CD14-positive monocyte (primary cell): ENCODE data around the gene CD80. TPM values are rescaled to one million over a fixed set of nuclear protein-coding genes. Genes with fewer than 3 reads are reported as not detected.
A peak's percentile ranks its signal among the peaks of the same experiment; 100 is the strongest.

Experiments used
- DNase-seq, 3 donors: peaks; one replicate each; pipeline ENCODE4 v3.0.0-alpha.2; 2011 to 2022
- H2AFZ ChIP-seq: 2 replicates; pipeline ENCODE4 v1.6.0; 2012; ENCODE audit warnings: mild to moderate bottlenecking, low read depth, low read length, inconsistent platforms; ENCODE audit not compliant: insufficient read depth, poor library complexity, severe bottlenecking
- H3K27ac ChIP-seq, 2 donors: 1 replicate in 1 of 2; 2 replicates in 1 of 2; pipeline ENCODE4 v1.5.1; 2012 to 2013; ENCODE audit warnings: low read length in 2 of 2, control low read depth in 1 of 2, inconsistent platforms in 1 of 2, low read depth in 1 of 2, mild to moderate bottlenecking in 1 of 2
- H3K27me3 ChIP-seq, 2 donors: one replicate each; pipeline versions ENCODE4 v1.6.0 to v1.6.1; 2011 to 2013; ENCODE audit warnings: low read length in 2 of 2; ENCODE audit not compliant: control insufficient read depth in 2 of 2, insufficient read depth in 2 of 2
- H3K36me3 ChIP-seq, 2 donors: replicated peaks in 1 of 2; 1 replicate in 1 of 2; 2 replicates in 1 of 2; pipeline versions ENCODE4 v1.5.1 to v1.6.1; 2012 to 2013; ENCODE audit warnings: low read length in 2 of 2, control low read depth in 1 of 2, inconsistent platforms in 1 of 2, mild to moderate bottlenecking in 1 of 2; ENCODE audit not compliant: insufficient read depth in 2 of 2, control insufficient read depth in 1 of 2
- H3K4me1 ChIP-seq, 2 donors: 1 replicate in 1 of 2; 2 replicates in 1 of 2; pipeline versions ENCODE4 v1.5.1 to v1.6.1; 2012 to 2013; ENCODE audit warnings: low read length in 2 of 2, control low read depth in 1 of 2, inconsistent platforms in 1 of 2, mild to moderate bottlenecking in 1 of 2, moderate library complexity in 1 of 2; ENCODE audit not compliant: insufficient read depth in 2 of 2, control insufficient read depth in 1 of 2
- H3K4me2 ChIP-seq: replicated peaks from 2 replicates; pipeline ENCODE3; 2012; ENCODE audit warnings: low read length, moderate library complexity, mild to moderate bottlenecking; ENCODE audit not compliant: poor library complexity, severe bottlenecking; ENCODE audit errors: extremely low read depth
- H3K4me3 ChIP-seq, 3 experiments: fragments of 200-600 bp in 1 of 3; sonication (generic) in 1 of 3; replicated peaks in 1 of 3; 1 replicate in 2 of 3; 2 replicates in 1 of 3; pipeline ENCODE4 v1.5.1; 2011 to 2013; ENCODE audit warnings: low read length in 3 of 3, mild to moderate bottlenecking in 3 of 3, control low read depth in 2 of 3, low read depth in 2 of 3, inconsistent platforms in 1 of 3, moderate library complexity in 1 of 3
- H3K79me2 ChIP-seq: 2 replicates; pipeline ENCODE4 v1.6.0; 2012; ENCODE audit warnings: mild to moderate bottlenecking, control low read depth, inconsistent platforms, low read length, moderate library complexity; ENCODE audit not compliant: insufficient read depth
- H3K9ac ChIP-seq: 2 replicates; pipeline ENCODE4 v1.6.0; 2017; ENCODE audit warnings: low read length, mild to moderate bottlenecking; ENCODE audit not compliant: insufficient read depth, poor library complexity, severe bottlenecking
- H3K9me3 ChIP-seq, 2 donors: replicated peaks in 1 of 2; 1 replicate in 1 of 2; 2 replicates in 1 of 2; pipeline versions ENCODE4 v1.5.1 to v1.6.1; 2012 to 2013; ENCODE audit warnings: low read length in 2 of 2, control low read depth in 1 of 2; ENCODE audit not compliant: control insufficient read depth in 1 of 2, insufficient read depth in 1 of 2
- H4K20me1 ChIP-seq: 2 replicates; pipeline ENCODE4 v1.6.0; 2012; ENCODE audit warnings: mild to moderate bottlenecking, low read length, control low read depth, moderate library complexity; ENCODE audit not compliant: insufficient read depth
- H3K27ac Mint-ChIP-seq, 7 donors: one replicate each; pipeline ENCODE4 v1.8.0; 2020; ENCODE audit warnings: mild to moderate bottlenecking in 7 of 7, mixed read lengths in 7 of 7, moderate library complexity in 6 of 7, inconsistent platforms in 2 of 7
- H3K27me3 Mint-ChIP-seq, 3 donors: one replicate each; pipeline ENCODE4 v1.8.0; 2021 to 2022; ENCODE audit warnings: low read depth in 3 of 3, mild to moderate bottlenecking in 3 of 3, mixed read lengths in 3 of 3, moderate library complexity in 3 of 3, inconsistent platforms in 1 of 3
- H3K36me3 Mint-ChIP-seq, 2 donors: one replicate each; pipeline ENCODE4 v1.8.0; 2020; ENCODE audit warnings: mixed read lengths in 2 of 2, inconsistent platforms in 1 of 2, mild to moderate bottlenecking in 1 of 2
- H3K4me1 Mint-ChIP-seq: one replicate; pipeline ENCODE4 v1.8.0; 2020; ENCODE audit warnings: mild to moderate bottlenecking, mixed read lengths
- H3K4me3 Mint-ChIP-seq, 2 donors: one replicate each; pipeline ENCODE4 v1.8.0; 2020; ENCODE audit warnings: mild to moderate bottlenecking in 2 of 2, mixed read lengths in 2 of 2, moderate library complexity in 1 of 2
- H3K9me3 Mint-ChIP-seq, 7 donors: one replicate each; pipeline ENCODE4 v1.8.0; 2020 to 2022; ENCODE audit warnings: mixed read lengths in 7 of 7, mild to moderate bottlenecking in 6 of 7, moderate library complexity in 6 of 7, inconsistent platforms in 2 of 7
- WGBS: methylation state at CpG from one replicate; pipeline ENCODE4 v1.1.5; 2013; ENCODE audit warnings: missing lambda C conversion rate; ENCODE audit not compliant: insufficient coverage; 5-methylcytosine and 5-hydroxymethylcytosine counted together
- intact Hi-C, 2 donors: fragments of 100-400 bp; cut with micrococcal nuclease; formaldehyde crosslinking; loops; one replicate each; pipeline versions ENCODE4 v1.15.0 to v1.15.1; 2023
- polyA plus RNA-seq, 3 donors: library from polyadenylated mRNA; depleted of rRNA in 1 of 3; unstranded in 2 of 3; stranded (reverse) in 1 of 3; fragments of 300-500 nt in 2 of 3; fragments of >200 nt in 1 of 3; fragmentation: Illumina TruSeq in 2 of 3; gene quantifications; 1 replicate in 2 of 3; 2 replicates in 1 of 3; pipeline ENCODE4 v1.2.3, GENCODE V29; 2012 to 2021
- TF ChIP-seq, protein P1 (sequence below): fragments of 200-600 bp; IDR thresholded peaks from one replicate; pipeline ENCODE4 v1.8.0; 2022; ENCODE audit warnings: antibody characterized with exemption, mild to moderate bottlenecking

The CD80 gene
- polyA plus RNA-seq, 3 donors, result 0.47 to 0.87 (median 0.47) TPM

DNA sequence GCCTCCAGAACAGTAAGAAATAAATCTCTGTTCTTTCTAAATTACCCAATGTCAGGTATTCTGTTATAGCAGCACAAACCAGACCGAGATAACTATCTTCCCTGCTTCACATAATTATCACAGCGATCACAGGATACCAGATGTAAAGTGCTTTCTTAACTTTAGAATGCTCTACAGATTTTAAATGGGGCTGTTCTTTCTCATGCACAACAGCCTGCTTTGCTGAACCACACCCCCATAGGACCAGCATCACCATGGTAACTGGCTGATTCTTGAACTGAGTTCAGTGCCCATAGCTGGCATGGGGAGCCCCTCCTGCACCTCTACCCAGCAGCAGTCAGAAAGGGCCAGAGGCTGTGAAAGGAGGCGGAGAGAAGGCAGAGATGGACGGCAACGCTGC lies 7.8 kb downstream of the CD80 start:
- no peak overlapping the region for H3K9ac ChIP-seq
- H3K4me2 ChIP-seq, result no peak overlapping the region
- 90% methylated on average over 2 of the region's 5 CpGs for WGBS
- no peaks in the 10 kb centered on the region for H3K36me3 ChIP-seq
- DNase-seq, result no peak
- H3K4me1 ChIP-seq, result peaks cover 19 to 22% of the 10 kb centered on the region in 2 donors
- no peaks in the 10 kb centered on the region for H3K27me3 ChIP-seq
- H3K27ac ChIP-seq, result no peak overlapping the region
- H3K79me2 ChIP-seq, result no peaks in the 10 kb centered on the region
- H3K4me3 Mint-ChIP-seq, result no peak overlapping the region
- H3K9me3 Mint-ChIP-seq, result peaks cover 0 to 3% (median 0%) of the 10 kb centered on the region in 7 donors
- H3K4me1 Mint-ChIP-seq, result peaks cover 34% of the 10 kb centered on the region
- intact Hi-C loops, result no loop called here
- peak overlapping the region in 1 of 7 donors; percentile 46 for H3K27ac Mint-ChIP-seq
- TF ChIP-seq, protein P1, sequence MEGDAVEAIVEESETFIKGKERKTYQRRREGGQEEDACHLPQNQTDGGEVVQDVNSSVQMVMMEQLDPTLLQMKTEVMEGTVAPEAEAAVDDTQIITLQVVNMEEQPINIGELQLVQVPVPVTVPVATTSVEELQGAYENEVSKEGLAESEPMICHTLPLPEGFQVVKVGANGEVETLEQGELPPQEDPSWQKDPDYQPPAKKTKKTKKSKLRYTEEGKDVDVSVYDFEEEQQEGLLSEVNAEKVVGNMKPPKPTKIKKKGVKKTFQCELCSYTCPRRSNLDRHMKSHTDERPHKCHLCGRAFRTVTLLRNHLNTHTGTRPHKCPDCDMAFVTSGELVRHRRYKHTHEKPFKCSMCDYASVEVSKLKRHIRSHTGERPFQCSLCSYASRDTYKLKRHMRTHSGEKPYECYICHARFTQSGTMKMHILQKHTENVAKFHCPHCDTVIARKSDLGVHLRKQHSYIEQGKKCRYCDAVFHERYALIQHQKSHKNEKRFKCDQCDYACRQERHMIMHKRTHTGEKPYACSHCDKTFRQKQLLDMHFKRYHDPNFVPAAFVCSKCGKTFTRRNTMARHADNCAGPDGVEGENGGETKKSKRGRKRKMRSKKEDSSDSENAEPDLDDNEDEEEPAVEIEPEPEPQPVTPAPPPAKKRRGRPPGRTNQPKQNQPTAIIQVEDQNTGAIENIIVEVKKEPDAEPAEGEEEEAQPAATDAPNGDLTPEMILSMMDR, result no peak
- H4K20me1 ChIP-seq, result no peaks in the 10 kb centered on the region
- no peak overlapping the region for H2AFZ ChIP-seq
- H3K36me3 Mint-ChIP-seq, result no peaks in the 10 kb centered on the region
- H3K9me3 ChIP-seq, result no peaks in the 10 kb centered on the region
- no peak overlapping the region for H3K4me3 ChIP-seq
- H3K27me3 Mint-ChIP-seq, result peaks cover 0 to 2% (median 0%) of the 10 kb centered on the region in 3 donors

DNA sequence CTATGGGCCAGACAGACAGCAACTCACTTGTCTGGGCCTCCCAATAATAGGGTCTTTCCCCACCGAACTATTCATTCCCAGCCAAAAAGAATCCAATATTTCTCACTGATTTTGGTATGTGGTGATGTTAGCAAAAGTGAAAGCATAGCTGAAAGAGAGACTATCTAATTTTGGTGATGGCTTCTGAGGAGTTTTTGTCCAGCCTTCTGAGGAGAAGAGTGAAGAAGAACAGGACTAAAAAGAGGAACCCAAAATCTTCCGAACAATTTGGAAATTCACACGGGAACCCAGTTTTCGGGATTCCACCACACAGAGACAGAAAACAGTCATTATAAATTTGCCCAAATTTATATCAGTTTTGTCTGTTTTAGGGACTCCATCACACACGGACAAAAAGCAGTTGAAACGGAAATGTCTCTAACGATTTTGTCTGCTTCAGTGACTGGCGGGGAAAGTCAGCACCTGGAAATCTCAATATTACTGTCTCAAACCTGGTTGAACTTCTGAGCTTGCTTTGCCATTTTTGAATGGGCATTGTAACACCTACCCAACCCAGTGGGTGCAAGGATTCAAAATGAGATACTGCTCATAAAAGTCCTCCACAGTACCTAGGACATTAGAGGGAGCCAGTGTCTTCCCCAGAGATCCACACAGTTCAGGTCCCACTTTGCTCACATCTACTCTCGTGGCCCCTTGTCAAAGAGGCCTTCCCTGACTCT lies 9.1 kb downstream of the CD80 start:
- Histone ChIP-seq H4K20me1 (no peaks in the 10 kb centered on the region), H2AFZ (no peak overlapping the region), H3K4me3 (no peak overlapping the region), H3K4me2 (no peak overlapping the region), H3K27ac (no peak overlapping the region), H3K9ac (no peak overlapping the region), H3K79me2 (no peaks in the 10 kb centered on the region), H3K27me3 (no peaks in the 10 kb centered on the region), H3K36me3 (no peaks in the 10 kb centered on the region), H3K9me3 (no peaks in the 10 kb centered on the region), H3K4me1 (peaks cover 12 to 15% of the 10 kb centered on the region in 2 donors)
- 97% methylated on average over 8 of the region's 9 CpGs for WGBS
- DNase-seq, result no peak
- Mint-ChIP-seq H3K27ac (no peak overlapping the region), H3K27me3 (peaks cover 0 to 2% (median 0%) of the 10 kb centered on the region in 3 donors), H3K36me3 (no peaks in the 10 kb centered on the region), H3K9me3 (peaks cover 0 to 3% (median 0%) of the 10 kb centered on the region in 7 donors), H3K4me1 (peaks cover 26% of the 10 kb centered on the region), H3K4me3 (no peak overlapping the region)
- intact Hi-C loops, result no loop called here
- TF ChIP-seq, protein P1, result no peak
